Adrenal gland (tissue), 12 donors: ENCODE measurements around the gene FAIM2. TPM values are rescaled to one million over a fixed set of nuclear protein-coding genes. Genes with fewer than 3 reads are reported as not detected.

ENCODE experiments used
- DNase-seq, 7 donors: peaks; one replicate each; pipeline ENCODE4 v3.0.0-alpha.2; 2019 to 2020
- H3K27ac ChIP-seq, 5 donors: fragments of 200-600 bp; sonication (generic) in 4 of 5; 1 replicate in 3 of 5; 2 replicates in 2 of 5; pipeline versions ENCODE4 v1.5.1 to v1.8.0; 2016 to 2020; ENCODE audit warnings: mild to moderate bottlenecking in 1 of 5
- H3K27me3 ChIP-seq: fragments of 200-600 bp; 2 replicates; pipeline ENCODE4 v1.8.0; 2021
- H3K36me3 ChIP-seq, 2 donors: fragments of 200-600 bp; replicated peaks in 1 of 2; 1 replicate in 1 of 2; 2 replicates in 1 of 2; pipeline versions ENCODE4 v1.5.1 to v1.8.0; 2018 to 2022
- H3K4me1 ChIP-seq, 2 donors: fragments of 200-600 bp; replicated peaks in 1 of 2; 1 replicate in 1 of 2; 2 replicates in 1 of 2; pipeline versions ENCODE4 v1.5.1 to v1.8.0; 2018 to 2021
- H3K4me3 ChIP-seq, 4 donors: fragments of 200-600 bp; sonication (generic) in 3 of 4; one replicate each; pipeline ENCODE4 v1.5.1; 2016 to 2018
- H3K9me3 ChIP-seq, 3 donors: fragments of 200-600 bp; sonication (generic) in 1 of 3; replicated peaks in 1 of 3; 1 replicate in 2 of 3; 2 replicates in 1 of 3; pipeline versions ENCODE4 v1.5.1 to v1.8.0; 2016 to 2021
- POLR2A ChIP-seq, 2 donors: fragments of 450-650 bp; IDR thresholded peaks; one replicate each; pipeline ENCODE4 v1.6.1; 2017; ENCODE audit warnings: antibody characterized with exemption in 2 of 2, mild to moderate bottlenecking in 2 of 2, moderate library complexity in 1 of 2
- whole genome bisulfite sequencing, 4 donors: extraction: QIAGEN DNeasy Blood & Tissue Kit in 2 of 4; methylation state at CpG; one replicate each; pipeline versions ENCODE4 v1.1.5 to v1.1.7; 2013 to 2017; 5-methylcytosine and 5-hydroxymethylcytosine counted together
- intact Hi-C, 2 donors: fragments of 100-400 bp; cut with DNase I; formaldehyde crosslinking; loops; one replicate each; pipeline versions ENCODE4 v1.14.1 to v1.15.0; 2022 to 2023
- polyA plus RNA-seq, 3 donors: library from polyadenylated mRNA; stranded (reverse); fragments of 200-250 nt in 2 of 3; fragments of 350-450 nt in 1 of 3; fragmentation: Illumina TruSeq in 1 of 3; extraction: RNeasy Lipid Tissue Mini Kit (QIAGEN cat#74804) in 1 of 3; gene quantifications; one replicate each; pipeline ENCODE4 v1.2.3, GENCODE V29; 2013 to 2014
- total RNA-seq, 9 donors: library from RNA; depleted of rRNA in 4 of 9; stranded (reverse); fragments of >200 nt in 4 of 9; fragments of 120-200 nt in 1 of 9; fragmentation: NEBNext Ultra II Directional in 1 of 9; extraction: Animal tissue kit (Norgen Biotek cat#: 25700) in 1 of 9; gene quantifications; one replicate each; pipeline versions ENCODE4 v1.1.0 to v1.2.4, GENCODE V29; 2013 to 2023
- TF ChIP-seq, protein P1 (sequence below), 6 experiments: fragments of 450-650 bp in 4 of 6; fragments of 200-600 bp in 2 of 6; sonication (generic) in 1 of 6; IDR thresholded peaks; 1 replicate in 5 of 6; 2 replicates in 1 of 6; pipeline versions ENCODE4 v1.5.1 to v1.8.0; 2016 to 2021; ENCODE audit warnings: antibody characterized with exemption in 6 of 6, mild to moderate bottlenecking in 2 of 6, moderate library complexity in 1 of 6
- donor health status: healthy with polysubstance abuse.
- donor health status: Bipolar disorder and iron deficiency.
- donor health status: DM: yes; HTN: yes; CAD: no.
- donor health status: DM: no; HTN: no; CAD: no.
- donor health status: DM: no; HTN: no; CAD: no.
- donor health status: DM: yes; HTN: yes; CAD: no.

FAIM2 gene
- total and polyA plus RNA-seq, 12 donors: 0.35 to 50.8 (median 8.7) TPM

DNA sequence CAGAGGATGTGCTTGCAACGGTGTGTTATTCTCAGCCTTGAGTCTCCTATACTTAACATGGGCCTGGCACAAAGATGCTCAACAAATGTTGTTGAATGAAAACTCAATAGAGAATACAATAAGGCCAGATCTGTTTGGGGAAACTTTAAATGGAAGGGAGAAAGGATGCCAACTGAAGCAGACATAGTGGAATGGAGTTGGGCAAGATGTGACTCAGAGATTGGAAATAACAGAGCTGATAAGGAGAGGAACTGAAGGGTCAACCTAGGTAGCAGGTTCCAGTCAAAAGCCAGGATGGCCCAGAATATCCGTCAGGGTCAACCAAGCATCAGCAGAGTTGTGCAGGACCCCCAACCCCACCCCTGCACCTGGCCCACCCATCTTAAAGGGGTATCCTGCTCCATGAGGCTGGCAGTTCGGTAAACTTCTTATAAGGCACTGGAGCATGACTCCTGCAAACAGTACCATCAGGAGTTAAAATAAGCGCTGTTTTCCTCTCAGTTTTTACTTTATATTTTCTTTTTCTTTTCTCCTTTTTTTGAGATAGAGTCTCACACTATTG lies 59.7 kb downstream of the FAIM2 start:
- H3K27me3 ChIP-seq: no peaks in the 10 kb centered on the region
- H3K4me1 ChIP-seq: peaks cover 8 to 23% of the 10 kb centered on the region in 2 donors
- no peaks in the 10 kb centered on the region for H3K36me3 ChIP-seq
- WGBS, 4 donors: 78 to 91% (median 80%) methylated on average over 4 of the region's 4 CpGs
- TF ChIP-seq, protein P1, sequence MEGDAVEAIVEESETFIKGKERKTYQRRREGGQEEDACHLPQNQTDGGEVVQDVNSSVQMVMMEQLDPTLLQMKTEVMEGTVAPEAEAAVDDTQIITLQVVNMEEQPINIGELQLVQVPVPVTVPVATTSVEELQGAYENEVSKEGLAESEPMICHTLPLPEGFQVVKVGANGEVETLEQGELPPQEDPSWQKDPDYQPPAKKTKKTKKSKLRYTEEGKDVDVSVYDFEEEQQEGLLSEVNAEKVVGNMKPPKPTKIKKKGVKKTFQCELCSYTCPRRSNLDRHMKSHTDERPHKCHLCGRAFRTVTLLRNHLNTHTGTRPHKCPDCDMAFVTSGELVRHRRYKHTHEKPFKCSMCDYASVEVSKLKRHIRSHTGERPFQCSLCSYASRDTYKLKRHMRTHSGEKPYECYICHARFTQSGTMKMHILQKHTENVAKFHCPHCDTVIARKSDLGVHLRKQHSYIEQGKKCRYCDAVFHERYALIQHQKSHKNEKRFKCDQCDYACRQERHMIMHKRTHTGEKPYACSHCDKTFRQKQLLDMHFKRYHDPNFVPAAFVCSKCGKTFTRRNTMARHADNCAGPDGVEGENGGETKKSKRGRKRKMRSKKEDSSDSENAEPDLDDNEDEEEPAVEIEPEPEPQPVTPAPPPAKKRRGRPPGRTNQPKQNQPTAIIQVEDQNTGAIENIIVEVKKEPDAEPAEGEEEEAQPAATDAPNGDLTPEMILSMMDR (IDR thresholded peaks at IDR 0.05): no peak
- no peak for TF ChIP-seq POLR2A (IDR thresholded peaks at IDR 0.05)
- DNase-seq: peak in 2 of 7 donors; percentile 28 to 32
- intact Hi-C loops: loop anchor here in 1 of 2 donors (10.0 kb wide), 1 partner anchor 69 kb away; no protein-coding TSS in a partner anchor
- no peaks in the 10 kb centered on the region for H3K9me3 ChIP-seq
- H3K27ac ChIP-seq: peak overlapping the region in 1 of 5 donors; percentile 87
- H3K4me3 ChIP-seq: no peak overlapping the region

DNA sequence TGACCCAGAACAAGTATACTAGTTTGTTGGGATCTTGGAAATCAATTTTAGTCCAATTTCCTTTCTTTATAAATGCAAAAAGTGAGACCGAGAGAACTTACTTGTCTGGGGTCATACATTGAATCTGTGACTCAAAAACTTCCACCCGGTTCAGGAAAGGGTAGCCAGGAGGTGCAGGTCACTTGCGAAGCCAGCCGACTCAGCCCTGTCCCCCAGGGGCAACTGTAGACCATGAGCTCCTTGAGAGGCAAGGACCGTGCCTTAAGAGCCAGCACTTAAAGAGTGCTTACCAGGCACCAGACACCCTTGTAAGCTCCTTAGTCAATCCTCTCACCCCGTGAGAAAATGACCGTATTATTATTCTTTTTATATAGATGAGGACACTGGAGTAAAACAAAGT lies 60.3 kb downstream of the FAIM2 start:
- H3K4me1 ChIP-seq: peaks cover 8 to 23% of the 10 kb centered on the region in 2 donors
- no peaks in the 10 kb centered on the region for H3K36me3 ChIP-seq
- H3K27ac ChIP-seq: peak overlapping the region; percentile 82 to 88 (median 84)
- intact Hi-C loops: loop anchor here in 1 of 2 donors (10.0 kb wide), 1 partner anchor 69 kb away; no protein-coding TSS in a partner anchor
- H3K27me3 ChIP-seq: no peaks in the 10 kb centered on the region
- no peak for DNase-seq
- H3K4me3 ChIP-seq: peak overlapping the region in 2 of 4 donors; percentile 55 to 58
- H3K9me3 ChIP-seq: no peaks in the 10 kb centered on the region
- 78 to 87% (median 82%) methylated on average over 7 of the region's 7 CpGs for whole genome bisulfite sequencing, 4 donors
- no peak for TF ChIP-seq POLR2A (IDR thresholded peaks at IDR 0.05)
- TF ChIP-seq, protein P1 (IDR thresholded peaks at IDR 0.05): no peak

DNA sequence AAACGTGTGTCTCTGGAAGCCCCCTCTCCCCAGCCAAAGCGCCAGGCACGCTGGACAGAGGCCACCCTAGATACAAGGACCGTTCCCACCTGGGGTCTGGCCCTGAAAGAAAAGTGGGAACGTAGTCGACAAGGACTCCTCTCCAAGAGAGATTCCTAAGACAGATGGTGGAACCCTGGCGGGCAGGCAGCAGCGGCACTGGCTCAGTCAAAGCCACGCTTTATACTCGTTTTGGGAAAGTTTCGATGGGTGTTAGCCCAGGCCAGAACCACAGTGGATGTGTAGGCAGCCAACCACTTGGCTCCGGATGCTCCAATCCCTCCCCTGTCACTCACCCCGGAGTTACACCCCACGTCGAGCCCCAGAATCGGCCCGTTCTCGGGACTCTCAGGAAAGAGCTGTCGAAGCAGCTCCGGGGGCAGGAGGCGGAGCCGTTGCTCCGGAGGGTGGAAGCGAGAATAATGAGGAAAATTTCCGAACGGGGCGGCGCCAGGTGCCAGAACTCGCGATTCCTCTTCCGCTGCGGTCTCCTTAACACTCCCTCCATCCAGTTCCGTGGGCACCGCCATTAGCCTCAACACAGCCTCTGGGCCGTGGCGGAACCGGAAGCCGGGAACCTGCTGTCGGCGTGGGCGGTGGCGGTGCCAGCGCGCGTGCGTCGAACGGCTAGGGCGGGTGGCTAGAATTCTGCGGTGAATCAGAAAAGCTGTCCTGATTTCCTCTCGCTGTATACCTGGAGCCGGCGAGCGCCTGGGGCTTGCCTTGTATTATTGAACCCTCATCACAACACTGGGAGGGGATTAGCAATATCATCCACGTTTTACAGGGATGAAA lies 61.0 kb downstream of the FAIM2 start, which contains the start of gene BCDIN3D:
Gene BCDIN3D, minus strand, starts transcription at position 588 of the 834 bp plus-strand sequence. Its CDS starts 19 bp downstream, at position 569.
- intact Hi-C loops: loop anchor here in 1 of 2 donors (10.0 kb wide), 1 partner anchor 68 kb away; no protein-coding TSS in a partner anchor
- no peaks in the 10 kb centered on the region for H3K27me3 ChIP-seq
- H3K36me3 ChIP-seq: no peaks in the 10 kb centered on the region
- peak; percentile 55 to 87 for TF ChIP-seq POLR2A (IDR thresholded peaks at IDR 0.05)
- TF ChIP-seq, protein P1 (IDR thresholded peaks at IDR 0.05): no peak
- DNase-seq: peak; percentile 89 to 95 (median 93)
- H3K4me3 ChIP-seq: peak within 1 kb of the TSS; percentile 17 to 71 (median 56)
- WGBS, 4 donors: 0 to 1% (median 1%) methylated on average over 21 to 55 of the region's 55 CpGs
- H3K9me3 ChIP-seq: no peaks in the 10 kb centered on the region
- peak within 1 kb of the TSS; percentile 82 to 88 (median 84) for H3K27ac ChIP-seq
- H3K4me1 ChIP-seq: peaks cover 8 to 23% of the 10 kb centered on the region in 2 donors

DNA sequence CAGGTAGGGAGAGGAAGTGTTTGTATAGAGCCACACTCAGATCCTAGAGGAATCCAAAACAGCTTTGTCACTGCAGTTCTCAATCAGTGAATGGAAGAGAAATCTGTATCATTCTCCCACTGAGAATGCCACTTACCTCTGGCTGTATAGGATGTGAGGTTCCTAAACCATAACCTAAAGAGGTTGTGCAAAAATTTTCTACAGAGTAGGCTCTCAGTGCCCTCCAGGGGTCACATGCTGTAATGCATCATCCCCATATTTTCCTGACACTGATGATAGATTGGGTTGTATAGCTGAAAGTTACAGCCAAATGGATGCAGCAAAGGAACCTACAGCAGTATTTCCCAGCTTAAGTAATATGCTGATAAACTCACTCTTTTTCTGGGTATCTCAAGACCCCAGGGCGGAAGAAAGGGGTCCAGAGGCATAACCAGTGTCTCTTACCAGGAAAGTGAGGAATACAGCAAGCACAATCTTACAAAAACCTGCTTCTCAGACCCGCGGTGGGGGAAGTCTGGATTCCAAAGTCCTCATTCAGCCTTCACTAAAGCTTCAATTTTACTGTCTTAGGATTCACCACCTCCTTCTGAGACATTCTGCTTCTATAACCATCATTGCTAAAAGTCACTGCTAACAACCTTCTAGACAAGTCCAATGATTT lies 64.6 kb downstream of the FAIM2 start:
- H3K36me3 ChIP-seq: no peaks in the 10 kb centered on the region
- H3K4me1 ChIP-seq: peaks cover 8 to 21% of the 10 kb centered on the region in 2 donors
- intact Hi-C loops: no loop called here
- TF ChIP-seq POLR2A (IDR thresholded peaks at IDR 0.05): no peak
- TF ChIP-seq, protein P1 (IDR thresholded peaks at IDR 0.05): peak; percentile 35 to 77 (median 60)
- no peak overlapping the region for H3K27ac ChIP-seq
- no peaks in the 10 kb centered on the region for H3K9me3 ChIP-seq
- no peak for DNase-seq
- WGBS, 4 donors: 37 to 65% (median 48%) methylated on average over 3 of the region's 3 CpGs
- H3K4me3 ChIP-seq: no peak overlapping the region
- no peaks in the 10 kb centered on the region for H3K27me3 ChIP-seq
